ENCODE data around the gene SNCA.

DNA sequence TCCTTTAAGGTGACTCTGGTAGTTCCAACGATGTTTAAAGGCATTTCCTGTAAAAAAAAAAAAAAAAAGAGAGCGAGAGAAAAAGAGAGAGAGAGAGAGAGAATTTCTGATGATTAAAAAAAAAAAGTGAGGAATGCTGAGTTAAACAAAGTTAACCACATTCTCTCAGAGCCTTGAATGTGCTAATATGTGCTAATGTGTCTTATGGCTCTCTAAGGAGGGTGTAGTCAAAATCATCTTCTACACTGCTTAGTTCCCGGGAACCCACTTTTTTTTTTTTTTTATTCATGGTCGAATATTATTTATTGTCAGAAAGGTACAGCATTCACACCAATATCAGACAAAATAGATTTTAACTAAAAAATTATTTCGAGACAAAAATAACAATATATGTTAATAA lies 111.7 kb downstream of the SNCA start:
- TF ChIP-seq, protein P1, sequence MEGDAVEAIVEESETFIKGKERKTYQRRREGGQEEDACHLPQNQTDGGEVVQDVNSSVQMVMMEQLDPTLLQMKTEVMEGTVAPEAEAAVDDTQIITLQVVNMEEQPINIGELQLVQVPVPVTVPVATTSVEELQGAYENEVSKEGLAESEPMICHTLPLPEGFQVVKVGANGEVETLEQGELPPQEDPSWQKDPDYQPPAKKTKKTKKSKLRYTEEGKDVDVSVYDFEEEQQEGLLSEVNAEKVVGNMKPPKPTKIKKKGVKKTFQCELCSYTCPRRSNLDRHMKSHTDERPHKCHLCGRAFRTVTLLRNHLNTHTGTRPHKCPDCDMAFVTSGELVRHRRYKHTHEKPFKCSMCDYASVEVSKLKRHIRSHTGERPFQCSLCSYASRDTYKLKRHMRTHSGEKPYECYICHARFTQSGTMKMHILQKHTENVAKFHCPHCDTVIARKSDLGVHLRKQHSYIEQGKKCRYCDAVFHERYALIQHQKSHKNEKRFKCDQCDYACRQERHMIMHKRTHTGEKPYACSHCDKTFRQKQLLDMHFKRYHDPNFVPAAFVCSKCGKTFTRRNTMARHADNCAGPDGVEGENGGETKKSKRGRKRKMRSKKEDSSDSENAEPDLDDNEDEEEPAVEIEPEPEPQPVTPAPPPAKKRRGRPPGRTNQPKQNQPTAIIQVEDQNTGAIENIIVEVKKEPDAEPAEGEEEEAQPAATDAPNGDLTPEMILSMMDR (IDR thresholded peaks at IDR 0.05): no peak
- TF ChIP-seq POLR2A (IDR thresholded peaks at IDR 0.05): no peak
